SK-N-SH (cell line): ENCODE results near the gene MAP2.

Experiments used
- CTCF ChIP-seq: fragments of 200-600 bp; sonication (generic); IDR thresholded peaks from 2 replicates; pipeline ENCODE4 v1.6.1; 2017; ENCODE audit warnings: antibody characterized with exemption, mild to moderate bottlenecking, moderate library complexity
- RFX5 ChIP-seq: IDR thresholded peaks from 2 replicates; pipeline ENCODE4 v1.6.1; 2012; ENCODE audit warnings: mild to moderate bottlenecking, improper control_type of control experiment, low read length
- TCF12 ChIP-seq: IDR thresholded peaks from 2 replicates; pipeline ENCODE4 v1.4.0; 2012

GRCh38 chr2:209629597-209629996 is 205.8 kb downstream of the MAP2 start:
- TF ChIP-seq RFX5, result no peak
- peak; percentile 59 for TF ChIP-seq TCF12
- no peak for TF ChIP-seq CTCF
